Colonic mucosa (tissue), 4 donors: ENCODE results near the gene HIRA. TPM values are rescaled to one million over a fixed set of nuclear protein-coding genes. Genes with fewer than 3 reads are reported as not detected.

ENCODE experiments used
- DNase-seq: peaks from one replicate; pipeline ENCODE4 v3.0.0-alpha.2; 2020
- H3K27ac ChIP-seq: fragments of 200-600 bp; one replicate; pipeline ENCODE4 v1.8.0; 2021
- H3K27me3 ChIP-seq: fragments of 200-600 bp; one replicate; pipeline ENCODE4 v1.8.0; 2021
- H3K36me3 ChIP-seq: fragments of 200-600 bp; one replicate; pipeline ENCODE4 v1.8.0; 2021
- H3K4me1 ChIP-seq: fragments of 200-600 bp; one replicate; pipeline ENCODE4 v1.8.0; 2021; ENCODE audit warnings: mild to moderate bottlenecking
- H3K4me3 ChIP-seq: fragments of 200-600 bp; one replicate; pipeline ENCODE4 v1.8.0; 2021
- H3K9ac ChIP-seq, 2 donors: one replicate each; pipeline ENCODE4 v1.7.0; 2013; ENCODE audit warnings: control low read depth in 2 of 2, low read depth in 2 of 2, low read length in 2 of 2
- H3K9me3 ChIP-seq: fragments of 200-600 bp; one replicate; pipeline ENCODE4 v1.8.0; 2021
- CTCF ChIP-seq: fragments of 200-600 bp; IDR thresholded peaks from one replicate; pipeline ENCODE4 v1.8.0; 2022; ENCODE audit warnings: antibody characterized with exemption, mild to moderate bottlenecking
- intact Hi-C: fragments of 100-400 bp; cut with DNase I; formaldehyde crosslinking; loops from one replicate; pipeline ENCODE4 v1.14.1; 2022
- total RNA-seq, 2 donors: library from RNA; stranded (reverse); fragmentation: NEBNext Ultra II Directional in 1 of 2; extraction: Animal tissue kit (Norgen Biotek cat#: 25700) in 1 of 2; gene quantifications; one replicate each; pipeline ENCODE4 v1.2.1, GENCODE V29; 2021
- donor health status: healthy.
- donor health status: DM: no; HTN: no; CAD: no.
- donor health status: DM: no; HTN: no; CAD: no.

The HIRA gene
- total RNA-seq, 2 donors from 2014 or later: 22.3 to 41.5 TPM

GRCh38 chr22:19291218-19291579 lies 140.3 kb downstream of the HIRA start:
- no peak for TF ChIP-seq CTCF
- no peaks in the 10 kb centered on the region for H3K36me3 ChIP-seq
- no peaks in the 10 kb centered on the region for H3K4me1 ChIP-seq
- H3K9me3 ChIP-seq: no peaks in the 10 kb centered on the region
- no peaks in the 10 kb centered on the region for H3K27me3 ChIP-seq
- H3K27ac ChIP-seq: no peak overlapping the region
- DNase-seq: peak; percentile 28
- peak overlapping the region; percentile 96 for H3K4me3 ChIP-seq
- intact Hi-C loops: loop anchor here (10.0 kb wide), 1 partner anchor 106 kb away; no protein-coding TSS in a partner anchor
- peak overlapping the region; percentile 43 to 90 for H3K9ac ChIP-seq

- H3K4me1 ChIP-seq: no peaks in the 10 kb centered on the region
- no peaks in the 10 kb centered on the region for H3K36me3 ChIP-seq
- no peaks in the 10 kb centered on the region for H3K9me3 ChIP-seq
- intact Hi-C loops: loop anchor here (10.0 kb wide), 1 partner anchor 106 kb away; no protein-coding TSS in a partner anchor
- DNase-seq: no peak
- peak overlapping the region; percentile 43 to 90 for H3K9ac ChIP-seq
- TF ChIP-seq CTCF: no peak
- no peak overlapping the region for H3K27ac ChIP-seq
- H3K27me3 ChIP-seq: no peaks in the 10 kb centered on the region
- H3K4me3 ChIP-seq: peak overlapping the region; percentile 96
These were observed 140.9 kb downstream of the HIRA start for GRCh38 chr22:19290400-19291217.

GRCh38 chr22:19289475-19290161 lies 141.9 kb downstream of the HIRA start:
- TF ChIP-seq CTCF: no peak
- Histone ChIP-seq H3K4me3 (no peak overlapping the region), H3K9me3 (no peaks in the 10 kb centered on the region), H3K27me3 (no peaks in the 10 kb centered on the region), H3K27ac (no peak overlapping the region), H3K4me1 (no peaks in the 10 kb centered on the region), H3K36me3 (no peaks in the 10 kb centered on the region), H3K9ac (no peak overlapping the region)
- intact Hi-C loops: loop anchor here (10.0 kb wide), 1 partner anchor 105 kb away; no protein-coding TSS in a partner anchor
- no peak for DNase-seq

- Histone ChIP-seq H3K4me3 (no peak overlapping the region), H3K9me3 (no peaks in the 10 kb centered on the region), H3K27me3 (no peaks in the 10 kb centered on the region), H3K9ac (no peak overlapping the region), H3K4me1 (no peaks in the 10 kb centered on the region), H3K36me3 (no peaks in the 10 kb centered on the region), H3K27ac (no peak overlapping the region)
- DNase-seq: no peak
- intact Hi-C loops: no loop called here
- TF ChIP-seq CTCF: no peak
These were observed 143.6 kb downstream of the HIRA start for GRCh38 chr22:19287889-19288288.

GRCh38 chr22:19287076-19287707 lies 144.3 kb downstream of the HIRA start:
- DNase-seq: no peak
- Histone ChIP-seq H3K9ac (no peak overlapping the region), H3K36me3 (no peaks in the 10 kb centered on the region)

More at GRCh38 chr22:19287076-19287707, 144.3 kb downstream of the HIRA start:
- Histone ChIP-seq H3K27me3 (no peaks in the 10 kb centered on the region), H3K27ac (no peak overlapping the region), H3K9me3 (no peaks in the 10 kb centered on the region), H3K4me3 (no peak overlapping the region), H3K4me1 (no peaks in the 10 kb centered on the region)
- intact Hi-C loops: no loop called here
- no peak for TF ChIP-seq CTCF
